A673 (cell line): ENCODE measurements around the gene CLEC7A. TPM values are rescaled to one million over a fixed set of nuclear protein-coding genes. Genes with fewer than 3 reads are reported as not detected.

Experiments
- BruUV-seq: library from RNA; stranded (reverse); fragments of 400-500 nt; replicated peaks from 2 replicates; lab custom pipeline; 2021; lab: Mats Ljungman, UMichigan
- CTCF ChIA-PET: fragments of 300-600 bp; sonication (Branson Sonifier 250); formaldehyde crosslinking; loops from one replicate; lab custom pipeline; 2022; ENCODE audit warnings: antibody characterized with exemption; lab: Charles Lee
- POLR2A ChIA-PET: fragments of 300-600 bp; sonication (Branson Sonifier 250); formaldehyde crosslinking; loops from one replicate; lab custom pipeline; 2022; ENCODE audit warnings: antibody characterized with exemption; ENCODE audit not compliant: low non-redundant PET; lab: Charles Lee
- DNase-seq: peaks from one replicate; pipeline ENCODE4 v3.0.0-alpha.2; 2015; ENCODE audit warnings: low spot score
- H3K27ac ChIP-seq: fragments of 200-600 bp; sonication (generic); 2 replicates; pipeline ENCODE4 v1.5.1; 2016; ENCODE audit warnings: mixed run types, low read depth, mild to moderate bottlenecking, mixed read lengths, antibody characterized with exemption, low read length; ENCODE audit not compliant: poor library complexity, severe bottlenecking
- H3K27me3 ChIP-seq: fragments of 200-600 bp; sonication (generic); replicated peaks from 2 replicates; pipeline ENCODE4 v1.6.1; 2017; ENCODE audit warnings: mixed run types, low read depth, mild to moderate bottlenecking, mixed read lengths, antibody characterized with exemption, low read length; ENCODE audit not compliant: insufficient read depth, poor library complexity
- H3K36me3 ChIP-seq: fragments of 200-600 bp; sonication (generic); 2 replicates; pipeline ENCODE4 v1.6.1; 2016; ENCODE audit warnings: mixed run types, mild to moderate bottlenecking, mixed read lengths, antibody characterized with exemption, low read length; ENCODE audit not compliant: insufficient read depth, poor library complexity, severe bottlenecking
- H3K4me1 ChIP-seq: fragments of 200-600 bp; sonication (generic); 2 replicates; pipeline ENCODE4 v1.6.1; 2017; ENCODE audit warnings: mixed run types, mild to moderate bottlenecking, mixed read lengths, antibody characterized with exemption, low read length; ENCODE audit not compliant: insufficient read depth, poor library complexity, severe bottlenecking
- H3K4me3 ChIP-seq: fragments of 200-600 bp; sonication (generic); 2 replicates; pipeline ENCODE4 v1.5.1; 2016; ENCODE audit warnings: low read depth, mixed run types, mild to moderate bottlenecking, mixed read lengths, low read length; ENCODE audit not compliant: poor library complexity, severe bottlenecking
- H3K9me3 ChIP-seq: fragments of 200-600 bp; sonication (generic); 2 replicates; pipeline ENCODE4 v1.6.1; 2016; ENCODE audit warnings: mixed run types, low read depth, mild to moderate bottlenecking, mixed read lengths, antibody characterized with exemption, low read length; ENCODE audit not compliant: poor library complexity, severe bottlenecking
- CTCF ChIP-seq: fragments of 300-800, 200-600 bp; sonication (generic); conservative IDR thresholded peaks from 2 replicates; pipeline ENCODE4 v1.5.1; 2017; ENCODE audit warnings: low read depth, mild to moderate bottlenecking, antibody characterized with exemption, low read length, moderate library complexity, mixed read lengths
- EZH2 ChIP-seq: fragments of 200-600 bp; sonication (generic); IDR thresholded peaks from 2 replicates; pipeline ENCODE4 v1.6.1; 2017; ENCODE audit warnings: borderline replicate concordance, low read depth, mild to moderate bottlenecking, mixed read lengths, antibody characterized with exemption, low read length; ENCODE audit not compliant: poor library complexity, severe bottlenecking
- intact Hi-C: fragments of 100-400 bp; cut with micrococcal nuclease; formaldehyde crosslinking; loops from one replicate; pipeline ENCODE4 v1.10.0; 2022; ENCODE audit not compliant: unreplicated experiment
- total RNA-seq: library from RNA; stranded (reverse); gene quantifications from 2 replicates; pipeline ENCODE4 v1.2.3, GENCODE V29; 2021

Gene CLEC7A
- total RNA-seq, 1 experiment from 2014 or later = 0.28 TPM

GRCh38 chr12:10102322-10102721 is 27.7 kb downstream of the CLEC7A start:
- BruUV-seq = no TSS peak
- DNase-seq = no peak
- Histone ChIP-seq H3K36me3 (no peaks in the 10 kb centered on the region), H3K4me1 (no peaks in the 10 kb centered on the region), H3K4me3 (no peak overlapping the region), H3K9me3 (no peaks in the 10 kb centered on the region), H3K27ac (no peak overlapping the region), H3K27me3 (no peaks in the 10 kb centered on the region)
- intact Hi-C loops = no loop called here
- TF ChIP-seq EZH2 = no peak
- TF ChIP-seq CTCF = no peak
- CTCF ChIA-PET = no interaction called here
- POLR2A ChIA-PET = no interaction called here

GRCh38 chr12:10101648-10102220 is 28.3 kb downstream of the CLEC7A start:
- POLR2A ChIA-PET = no interaction called here
- intact Hi-C loops = no loop called here
- no peak overlapping the region for H3K27ac ChIP-seq

GRCh38 chr12:10101042-10101579 is 28.9 kb downstream of the CLEC7A start:
- no peak for DNase-seq
- no peak for TF ChIP-seq EZH2
- TF ChIP-seq CTCF = no peak
- ChIA-PET POLR2A (no interaction called here), CTCF (no interaction called here)
- H3K27ac ChIP-seq = no peak overlapping the region
- H3K9me3 ChIP-seq = no peaks in the 10 kb centered on the region
- no peak overlapping the region for H3K4me3 ChIP-seq
- H3K27me3 ChIP-seq = no peaks in the 10 kb centered on the region
- intact Hi-C loops = no loop called here
- H3K4me1 ChIP-seq = no peaks in the 10 kb centered on the region
- no TSS peak for BruUV-seq
- no peaks in the 10 kb centered on the region for H3K36me3 ChIP-seq

More at GRCh38 chr12:10101648-10102220, 28.3 kb downstream of the CLEC7A start:
- H3K9me3 ChIP-seq = no peaks in the 10 kb centered on the region
- TF ChIP-seq CTCF (no peak), EZH2 (no peak)
- no peaks in the 10 kb centered on the region for H3K4me1 ChIP-seq
- no peak overlapping the region for H3K4me3 ChIP-seq
- no peaks in the 10 kb centered on the region for H3K27me3 ChIP-seq
- CTCF ChIA-PET = no interaction called here
- no peak for DNase-seq
- no TSS peak for BruUV-seq
- no peaks in the 10 kb centered on the region for H3K36me3 ChIP-seq
